Endothelial cell of umbilical vein (primary cell): Measurements from ENCODE around the gene SRSF9. TPM values are rescaled to one million over a fixed set of nuclear protein-coding genes. Genes with fewer than 3 reads are reported as not detected.

Experiments used
- BruUV-seq: library from RNA; stranded (reverse); fragments of 400-500 nt; replicated peaks from 2 replicates; lab custom pipeline; 2021; lab: Mats Ljungman, UMichigan
- CTCF ChIA-PET: fragments of 300-600, 350-600 bp; sonication (Branson Sonifier 250); formaldehyde crosslinking; loops from one replicate; lab custom pipeline; 2021; ENCODE audit warnings: antibody characterized with exemption, inconsistent platforms; lab: Charles Lee
- POLR2A ChIA-PET: fragments of 300-600, 350-600 bp; sonication (Branson Sonifier 250); formaldehyde crosslinking; loops from one replicate; lab custom pipeline; 2021; ENCODE audit warnings: antibody characterized with exemption, inconsistent platforms; lab: Charles Lee
- DNase-seq: peaks from one replicate; pipeline ENCODE4 v3.0.0-alpha.2; 2011; ENCODE audit warnings: low read depth, low spot score
- FAIRE-seq: peaks from 2 replicates; lab custom pipeline; 2011; peaks lifted over from hg19 to GRCh38; lab: Jason Lieb, UNC
- H2AFZ ChIP-seq: 2 replicates; pipeline ENCODE4 v1.6.0; 2012; ENCODE audit warnings: low read depth, low read length, control low read depth, inconsistent platforms
- H3K27ac ChIP-seq: 2 replicates; pipeline ENCODE4 v1.5.1; 2011; ENCODE audit warnings: low read depth, mild to moderate bottlenecking, control low read depth, low read length, moderate library complexity; ENCODE audit not compliant: insufficient read depth
- H3K27me3 ChIP-seq, 2 experiments: 2 replicates each; pipeline versions ENCODE4 v1.6.0 to v1.6.1; 2011; ENCODE audit warnings: low read length in 2 of 2, mixed read lengths in 1 of 2; ENCODE audit not compliant: control insufficient read depth in 2 of 2, insufficient read depth in 2 of 2
- H3K36me3 ChIP-seq, 2 experiments: 2 replicates in 1 of 2; 3 replicates in 1 of 2; pipeline ENCODE4 v1.5.1; 2011; ENCODE audit warnings: low read length in 2 of 2, mild to moderate bottlenecking in 1 of 2, moderate library complexity in 1 of 2; ENCODE audit not compliant: control insufficient read depth in 2 of 2, insufficient read depth in 2 of 2; ENCODE audit errors: extremely low read depth in 1 of 2
- H3K4me1 ChIP-seq: 3 replicates; pipeline ENCODE4 v1.5.1; 2011; ENCODE audit warnings: mild to moderate bottlenecking, low read length; ENCODE audit not compliant: control insufficient read depth, insufficient read depth; ENCODE audit errors: extremely low read depth
- H3K4me2 ChIP-seq: 2 replicates; pipeline ENCODE4 v1.6.1; 2011; ENCODE audit warnings: low read length, control low read depth, mixed read lengths; ENCODE audit not compliant: insufficient read depth
- H3K4me3 ChIP-seq, 3 experiments: fragments of 200-600 bp in 1 of 3; sonication (generic), shearing (Covaris generic) in 1 of 3; replicated peaks in 1 of 3; 2 replicates each; pipeline ENCODE4 v1.5.1; 2011 to 2016; ENCODE audit warnings: control low read depth in 3 of 3, low read length in 3 of 3, mild to moderate bottlenecking in 2 of 3, inconsistent platforms in 1 of 3, low read depth in 1 of 3, moderate library complexity in 1 of 3; ENCODE audit not compliant: insufficient read depth in 1 of 3
- H3K79me2 ChIP-seq: 2 replicates; pipeline ENCODE4 v1.6.0; 2012; ENCODE audit warnings: low read length, inconsistent platforms; ENCODE audit not compliant: control insufficient read depth, insufficient read depth
- H3K9ac ChIP-seq: replicated peaks from 2 replicates; pipeline ENCODE3; 2011; ENCODE audit warnings: low read length, control low read depth; ENCODE audit not compliant: insufficient read depth; ENCODE audit errors: extremely low read depth
- H3K9me1 ChIP-seq: replicated peaks from 3 replicates; pipeline ENCODE4 v1.6.0; 2011; ENCODE audit warnings: mild to moderate bottlenecking, low read length; ENCODE audit not compliant: control insufficient read depth, insufficient read depth; ENCODE audit errors: extremely low read depth
- H3K9me3 ChIP-seq: replicated peaks from 2 replicates; pipeline ENCODE4 v1.5.1; 2012; ENCODE audit warnings: low read length, inconsistent platforms; ENCODE audit not compliant: control insufficient read depth, insufficient read depth
- H4K20me1 ChIP-seq: replicated peaks from 2 replicates; pipeline ENCODE3; 2011; ENCODE audit warnings: mild to moderate bottlenecking, low read length; ENCODE audit not compliant: control insufficient read depth, insufficient read depth; ENCODE audit errors: extremely low read depth
- CTCF ChIP-seq, 2 donors: IDR thresholded peaks; 1 replicate in 1 of 2; 2 replicates in 1 of 2; pipeline ENCODE4 v1.5.1; 2011; ENCODE audit warnings: low read length in 2 of 2, mild to moderate bottlenecking in 2 of 2, moderate library complexity in 2 of 2, control low read depth in 1 of 2, inconsistent platforms in 1 of 2, low read depth in 1 of 2; ENCODE audit not compliant: insufficient read depth in 1 of 2; ENCODE audit errors: extremely low read depth in 1 of 2
- EZH2 ChIP-seq: IDR thresholded peaks from 2 replicates; pipeline ENCODE4 v1.6.1; 2012; ENCODE audit warnings: borderline replicate concordance, low read depth, mild to moderate bottlenecking, moderate library complexity, low read length, inconsistent platforms; ENCODE audit not compliant: severe bottlenecking
- FOS ChIP-seq: IDR thresholded peaks from 2 replicates; pipeline ENCODE4 v1.6.1; 2011; ENCODE audit warnings: mild to moderate bottlenecking, low read length, moderate library complexity, borderline replicate concordance; ENCODE audit not compliant: insufficient read depth
- GATA2 ChIP-seq: IDR thresholded peaks from 2 replicates; pipeline ENCODE4 v1.7.0; 2011; ENCODE audit warnings: low read depth, mild to moderate bottlenecking, moderate library complexity, mixed read lengths, low read length; ENCODE audit not compliant: insufficient read length, insufficient read depth
- JUN ChIP-seq: IDR thresholded peaks from 2 replicates; pipeline ENCODE4 v1.6.1; 2011; ENCODE audit warnings: borderline replicate concordance, low read depth; ENCODE audit not compliant: insufficient read length, insufficient read depth
- MAX ChIP-seq: IDR thresholded peaks from 2 replicates; pipeline ENCODE4 v1.6.1; 2011; ENCODE audit not compliant: insufficient read depth, insufficient read length
- MYC ChIP-seq: IDR thresholded peaks from one replicate; pipeline ENCODE4 v1.6.1; 2011; ENCODE audit warnings: mild to moderate bottlenecking, low read depth, low read length
- POLR2A ChIP-seq: IDR thresholded peaks from 2 replicates; pipeline ENCODE4 v1.6.1; 2012; ENCODE audit warnings: low read depth, mild to moderate bottlenecking, control low read depth, low read length
- POLR2AphosphoS5 ChIP-seq: IDR thresholded peaks from 2 replicates; pipeline ENCODE4 v1.6.1; 2012; ENCODE audit warnings: low read depth, mild to moderate bottlenecking, control low read depth, low read length, moderate library complexity; ENCODE audit not compliant: insufficient read depth
- dilution Hi-C: fragments of 300-500 bp; cut with MboI; formaldehyde crosslinking; loops from one replicate; pipeline ENCODE4 v1.15.0; 2019; ENCODE audit warnings: low sequenced_read_pairs; ENCODE audit not compliant: extremely low pct_ligation_motif_present
- intact Hi-C: fragments of 100-400 bp; cut with micrococcal nuclease; formaldehyde crosslinking; loops from one replicate; pipeline ENCODE4 v1.10.0; 2022
- polyA plus RNA-seq, 4 experiments: library from polyadenylated mRNA; depleted of rRNA in 3 of 4; stranded (reverse) in 3 of 4; unstranded in 1 of 4; fragments of >200 nt; gene quantifications; 2 replicates each; pipeline versions ENCODE4 v1.2.1 to v1.2.3, GENCODE V29; 2011 to 2012; ENCODE audit warnings: missing spikeins in 1 of 4
- total RNA-seq: library from RNA; stranded (reverse); gene quantifications from 2 replicates; pipeline ENCODE4 v1.2.3, GENCODE V29; 2021

Gene SRSF9
- total and polyA plus RNA-seq, 2 donors (not counting 3 experiments of a cell fraction or from before 2014, with no cell fraction given): 153 to 226 TPM

DNA sequence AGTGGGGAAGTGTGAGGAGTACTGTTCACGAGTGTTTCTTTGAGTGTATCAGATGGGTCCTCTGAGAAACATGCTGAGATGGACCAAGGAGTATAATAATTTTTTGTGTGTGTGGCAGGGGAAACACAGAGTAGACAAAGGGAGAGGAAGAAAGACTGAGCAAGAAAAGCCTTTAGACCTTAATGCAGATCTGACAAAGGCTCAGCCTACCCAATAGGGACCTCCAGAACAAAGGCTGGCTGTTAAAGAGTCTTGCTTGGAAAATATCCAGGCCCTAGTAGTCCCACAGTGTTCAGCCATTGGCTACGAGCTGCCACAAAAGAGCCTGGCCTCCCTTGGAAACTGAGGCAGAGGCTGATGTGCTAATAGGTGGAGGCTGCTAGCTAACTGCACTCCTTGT is 45.9 kb upstream of the SRSF9 start:
- BruUV-seq: no TSS peak
- Histone ChIP-seq H3K27ac (no peak overlapping the region), H3K27me3 (no peaks in the 10 kb centered on the region), H3K9me3 (no peaks in the 10 kb centered on the region), H3K36me3 (peaks cover 2 to 4% of the 10 kb centered on the region in 2 experiments), H3K4me1 (no peaks in the 10 kb centered on the region), H3K4me3 (no peak overlapping the region), H4K20me1 (no peaks in the 10 kb centered on the region), H3K9ac (no peak overlapping the region), H3K4me2 (no peak overlapping the region), H3K79me2 (no peaks in the 10 kb centered on the region), H2AFZ (no peak overlapping the region), H3K9me1 (no peaks in the 10 kb centered on the region)
- FAIRE-seq (no peak), DNase-seq (no peak)
- TF ChIP-seq GATA2 (no peak), CTCF (IDR thresholded peaks at IDR 0.05; ENCODE audit: extremely low read depth in 1 of 2, insufficient read depth in 1 of 2, low read depth in 1 of 2, low read length in 2 of 2) (no peak), MAX (no peak)
- ChIA-PET CTCF (no interaction called here), POLR2A (no interaction called here)
- intact Hi-C loops: no loop called here
- dilution Hi-C loops: no loop called here

DNA sequence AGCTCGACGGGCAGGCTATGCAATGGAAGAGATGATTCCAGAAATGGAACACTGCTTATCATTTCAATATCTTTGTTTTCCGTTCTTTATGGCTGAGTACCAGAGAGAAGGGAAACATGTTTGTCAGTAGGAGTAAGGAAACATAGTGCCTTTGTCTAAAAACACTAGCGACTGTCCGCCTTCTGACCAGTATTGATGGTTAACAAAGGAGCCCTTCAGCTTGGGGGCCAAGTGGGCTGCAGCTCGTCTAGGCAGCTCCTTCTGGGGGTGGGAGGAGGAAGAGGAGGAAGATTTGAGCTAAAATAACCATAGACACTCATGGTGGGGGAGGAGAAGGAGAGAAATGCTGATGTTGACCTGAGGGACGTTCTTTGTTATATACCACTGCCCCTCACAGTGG is 44.5 kb upstream of the SRSF9 start:
- intact Hi-C loops (no loop called here), dilution Hi-C loops (no loop called here)
- Histone ChIP-seq H3K27ac (no peak overlapping the region), H2AFZ (no peak overlapping the region), H3K9me3 (no peaks in the 10 kb centered on the region), H3K4me3 (no peak overlapping the region), H3K79me2 (no peaks in the 10 kb centered on the region), H3K9ac (no peak overlapping the region), H3K4me2 (no peak overlapping the region), H3K36me3 (peaks cover 4 to 6% of the 10 kb centered on the region in 2 experiments), H3K9me1 (no peaks in the 10 kb centered on the region), H3K4me1 (no peaks in the 10 kb centered on the region), H4K20me1 (no peaks in the 10 kb centered on the region), H3K27me3 (no peaks in the 10 kb centered on the region)
- no peak for TF ChIP-seq GATA2
- TF ChIP-seq FOS: no peak
- TF ChIP-seq MAX: no peak
- TF ChIP-seq MYC: no peak
- no peak for TF ChIP-seq POLR2A
- TF ChIP-seq EZH2: no peak
- no peak for TF ChIP-seq POLR2AphosphoS5
- TF ChIP-seq CTCF (IDR thresholded peaks at IDR 0.05; ENCODE audit: extremely low read depth in 1 of 2, insufficient read depth in 1 of 2, low read depth in 1 of 2, low read length in 2 of 2): no peak
- no peak for TF ChIP-seq JUN
- CTCF ChIA-PET: no interaction called here
- DNase-seq (no peak), FAIRE-seq (no peak)
- POLR2A ChIA-PET: no interaction called here
- BruUV-seq: no TSS peak
